H54 (cell line): ENCODE measurements around the gene NCOA3.
"Not testable (repeated sequence)": the region's sequence is repeated elsewhere in the genome, so short reads cannot be mapped to it uniquely, and the experiment has no call there.

Experiments used
- DNase-seq: peaks from one replicate; pipeline ENCODE4 v3.0.0; 2011; ENCODE audit warnings: low spot score, mixed read lengths; ENCODE audit not compliant: insufficient read length
- FAIRE-seq: peaks from 3 replicates; lab custom pipeline; 2011; peaks lifted over from hg19 to GRCh38; lab: Jason Lieb, UNC
- POLR2A ChIP-seq: IDR thresholded peaks from 2 replicates; pipeline ENCODE4 v1.6.1; 2011; ENCODE audit warnings: low read depth, mild to moderate bottlenecking, low read length

The NCOA3 gene

DNA sequence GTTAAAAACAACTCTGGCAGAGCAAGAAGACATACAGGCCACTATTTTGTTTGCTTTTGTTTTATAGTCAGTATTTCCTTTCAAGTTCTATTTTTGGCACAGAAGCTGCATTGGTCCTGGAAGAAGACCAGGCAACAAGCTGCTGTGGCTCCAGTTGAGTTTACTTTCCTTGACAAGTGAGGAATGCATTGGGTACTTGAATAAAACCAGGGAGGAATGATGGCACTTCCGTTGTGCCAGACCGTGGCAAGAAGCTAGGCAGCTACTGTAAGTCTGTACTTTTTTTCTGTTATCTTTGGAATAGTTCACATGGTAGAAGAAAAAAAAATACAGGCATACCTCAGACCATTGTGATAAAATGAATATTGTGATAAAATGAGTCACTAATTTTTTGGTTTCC, 66.3 kb downstream of the NCOA3 start:
- FAIRE-seq, result peak; percentile 20
- peak; percentile 13 for DNase-seq
- no peak for TF ChIP-seq POLR2A

DNA sequence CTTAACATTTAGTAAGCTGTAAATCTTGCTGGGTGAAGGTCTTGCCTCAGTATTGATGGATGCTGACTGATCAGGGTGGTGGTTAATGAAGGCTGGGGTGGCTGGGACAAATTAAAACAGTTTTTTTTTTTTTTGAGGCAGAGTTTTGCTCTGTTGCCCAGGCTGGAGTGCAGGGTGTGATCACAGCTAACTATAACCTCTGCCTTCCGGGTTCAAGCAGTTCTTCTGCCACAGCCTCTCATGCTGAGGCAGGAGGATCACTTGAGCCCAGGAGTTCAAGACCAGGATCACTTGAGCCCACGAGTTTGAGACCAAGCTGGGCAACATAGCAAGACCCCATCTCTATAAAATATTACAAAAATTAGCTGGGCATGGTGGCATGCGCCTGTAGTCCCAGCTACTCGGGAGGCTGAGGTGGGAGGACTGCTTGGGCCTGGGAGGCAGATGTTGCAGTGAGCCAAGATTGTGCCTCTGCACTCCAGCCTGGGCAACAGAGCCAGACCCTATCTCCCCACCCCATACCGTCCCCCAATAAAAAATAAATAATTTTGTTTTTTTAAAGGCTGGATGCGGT, 67.2 kb downstream of the NCOA3 start:
- no peak for TF ChIP-seq POLR2A
- FAIRE-seq (no peak), DNase-seq (no peak)

- no peak for DNase-seq
- FAIRE-seq, result no peak
- no peak for TF ChIP-seq POLR2A
These were observed 69.7 kb downstream of the NCOA3 start for GRCh38 chr20:47571426-47571825.

- no peak for FAIRE-seq
- DNase-seq, result no peak
These were observed 70.5 kb downstream of the NCOA3 start for GRCh38 chr20:47572105-47572729.

GRCh38 chr20:47573559-47573958, 71.9 kb downstream of the NCOA3 start:
- DNase-seq (no peak), FAIRE-seq (no peak)
- TF ChIP-seq POLR2A, result no peak

More at GRCh38 chr20:47572105-47572729, 70.5 kb downstream of the NCOA3 start:
- no peak for TF ChIP-seq POLR2A

DNA sequence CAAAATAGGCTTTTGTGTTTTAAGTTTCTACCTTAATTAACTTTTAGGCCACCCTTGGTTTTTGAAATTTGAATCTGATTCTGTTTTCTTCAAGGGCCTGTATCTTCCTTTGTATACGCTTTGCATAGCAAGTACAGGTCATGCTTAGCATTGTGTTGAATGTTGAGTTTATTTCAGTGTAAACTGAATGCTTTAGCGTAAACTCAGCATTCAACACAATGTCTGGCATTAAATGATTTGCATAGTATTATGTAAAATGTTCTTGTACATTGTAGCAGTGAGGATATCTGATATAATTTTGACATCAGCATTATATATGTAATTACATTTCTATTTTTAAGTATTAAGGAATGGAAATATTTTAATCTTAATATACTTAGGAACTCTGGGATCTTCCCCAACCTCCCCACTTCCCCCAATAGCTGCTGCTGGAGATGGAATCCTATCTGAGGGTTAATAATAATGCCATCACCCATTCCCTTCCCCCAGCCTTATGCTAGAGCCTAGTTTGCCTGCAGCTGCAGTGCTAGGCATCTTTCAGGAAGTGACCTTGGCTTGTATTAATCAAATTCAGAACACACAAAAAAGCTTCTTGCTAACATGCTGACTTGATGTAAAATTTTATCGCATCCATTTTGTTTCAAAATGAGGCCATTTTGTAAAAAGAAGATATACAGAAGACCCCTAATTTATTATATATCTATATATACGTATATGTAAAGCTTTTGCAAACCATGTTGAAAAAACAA, 73.1 kb downstream of the NCOA3 start:
- FAIRE-seq, result no peak
- TF ChIP-seq POLR2A, result no peak
- DNase-seq, result no peak

DNA sequence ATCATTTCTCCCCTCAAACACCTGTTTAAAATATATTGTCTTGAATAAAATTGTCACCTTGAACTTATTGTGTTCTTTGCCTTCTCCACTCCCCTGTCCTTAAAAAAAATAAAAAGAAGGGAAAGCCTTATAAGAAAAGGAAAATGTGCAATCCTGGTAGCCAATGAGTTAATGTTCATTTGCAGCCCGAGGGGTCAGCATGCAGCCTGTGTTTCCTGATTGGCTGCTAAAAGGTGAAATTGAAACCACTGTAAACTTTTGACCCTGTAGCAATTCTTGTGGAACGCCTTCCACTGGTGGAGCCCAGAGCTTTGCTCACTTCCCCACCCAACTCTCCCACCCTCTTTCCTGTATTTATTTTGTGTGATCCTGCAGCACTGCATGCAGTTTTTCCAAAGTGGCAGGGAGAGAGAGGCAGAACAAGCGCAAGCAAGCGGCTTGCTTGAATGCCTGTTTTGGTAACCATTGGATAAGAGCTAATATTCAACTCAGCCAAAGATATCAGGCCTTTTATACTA, 74.9 kb downstream of the NCOA3 start:
- FAIRE-seq, result peak; percentile 98
- DNase-seq, result peak; percentile 46
- no peak for TF ChIP-seq POLR2A

- DNase-seq, result no peak
- no peak for TF ChIP-seq POLR2A
- FAIRE-seq, result no peak
These were observed 75.6 kb downstream of the NCOA3 start for GRCh38 chr20:47577314-47577713.

DNA sequence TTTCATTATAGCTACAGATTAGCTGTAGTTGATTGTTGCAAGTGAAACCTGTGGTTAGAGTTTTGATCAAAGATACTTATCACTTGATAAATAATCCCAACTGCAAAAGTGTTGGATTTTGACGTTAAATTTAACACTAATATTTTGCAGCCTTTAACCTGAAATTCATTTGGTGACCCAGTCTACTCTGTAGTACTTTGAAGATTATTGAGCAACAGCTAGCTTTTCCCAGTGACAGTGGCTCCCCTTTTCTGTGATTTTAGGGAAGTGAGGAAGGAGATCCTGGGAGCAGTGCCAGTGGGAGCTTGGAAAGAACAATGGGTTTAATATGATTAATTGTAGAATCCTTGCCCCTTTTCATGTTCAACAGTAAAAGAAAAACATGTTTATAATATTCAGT, 76.9 kb downstream of the NCOA3 start:
- DNase-seq (no peak), FAIRE-seq (peak; percentile 15)

DNA sequence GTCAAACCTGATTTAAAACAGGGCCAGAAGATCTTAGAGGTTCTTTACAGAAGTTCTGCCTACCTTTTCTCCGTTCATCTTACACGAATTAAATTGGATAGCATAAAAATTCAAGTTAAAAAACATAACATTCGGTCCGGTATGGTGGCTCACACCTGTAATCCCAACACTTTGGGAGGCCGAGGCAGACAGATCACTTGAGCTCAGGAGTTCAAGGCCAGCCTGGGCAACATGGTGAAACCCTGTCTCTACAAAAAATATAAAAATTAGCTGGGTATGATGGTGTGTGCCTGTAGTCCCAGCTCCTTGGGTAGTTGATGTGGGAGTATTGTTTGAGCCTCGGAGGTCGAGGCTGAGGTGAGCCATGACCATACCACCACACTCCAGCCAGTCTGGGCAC, 79.0 kb downstream of the NCOA3 start:
- not testable (repeated sequence) for FAIRE-seq, DNase-seq

More for the DNA sequence above, 76.9 kb downstream of the NCOA3 start:
- no peak for TF ChIP-seq POLR2A

GRCh38 chr20:47581090-47581489, 79.4 kb downstream of the NCOA3 start:
- TF ChIP-seq POLR2A, result no peak
- FAIRE-seq (no peak), DNase-seq (no peak)

- TF ChIP-seq POLR2A, result no peak
- DNase-seq, result no peak
- no peak for FAIRE-seq
These were observed 81.9 kb downstream of the NCOA3 start for GRCh38 chr20:47583551-47583950.

DNA sequence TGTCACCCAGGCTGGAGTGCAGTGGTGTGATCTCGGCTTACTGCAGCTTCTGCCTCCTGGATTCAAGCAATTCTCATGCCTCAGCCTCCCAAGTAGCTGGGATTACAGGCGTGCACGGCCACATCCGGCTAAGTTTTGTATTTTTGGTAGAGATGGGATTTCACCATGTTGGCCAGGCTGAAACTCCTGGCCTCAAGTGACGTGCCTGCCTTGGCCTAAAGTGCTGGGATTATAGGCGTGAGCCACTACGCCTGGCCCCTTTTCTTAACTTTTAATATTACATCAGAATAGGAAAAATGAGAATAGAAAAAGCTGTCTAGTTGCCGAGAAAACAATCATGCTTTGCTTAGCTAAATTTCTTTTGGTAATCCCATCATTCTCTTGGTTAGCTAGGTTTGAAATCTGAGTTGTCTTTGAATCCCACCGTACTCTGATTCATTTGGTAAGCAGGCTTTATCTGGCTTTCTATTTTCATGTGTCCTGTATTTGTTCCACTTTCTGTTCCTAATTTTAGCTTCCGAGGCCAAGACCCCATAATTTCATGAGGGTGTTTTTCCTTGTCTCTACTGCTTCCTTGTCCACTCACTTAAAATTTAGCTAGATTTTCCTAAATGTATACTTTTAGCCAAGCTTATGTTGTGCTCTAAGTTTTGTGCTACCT, 83.5 kb downstream of the NCOA3 start:
- DNase-seq (no peak), FAIRE-seq (no peak)
- TF ChIP-seq POLR2A, result no peak
